HEK293 (cell line): ENCODE results near the gene NDUFS7.

Experiments used
- BCL11B ChIP-seq: fragments of 450-650 bp; formaldehyde crosslinking; IDR thresholded peaks from 2 replicates; pipeline ENCODE4 v1.5.1; 2016; ENCODE audit warnings: low read depth, missing biosample characterization, missing genetic modification characterization
- GLIS1 ChIP-seq: fragments of 450-650 bp; formaldehyde crosslinking; IDR thresholded peaks from 2 replicates; pipeline ENCODE4 v1.5.1; 2016; ENCODE audit warnings: missing biosample characterization, missing genetic modification characterization
- KLF8 ChIP-seq: fragments of 450-650 bp; formaldehyde crosslinking; IDR thresholded peaks from 2 replicates; pipeline ENCODE4 v1.5.1; 2016; ENCODE audit warnings: missing biosample characterization, missing genetic modification characterization
- MZF1 ChIP-seq: fragments of 450-650 bp; formaldehyde crosslinking; IDR thresholded peaks from 2 replicates; pipeline ENCODE4 v1.5.1; 2017; ENCODE audit warnings: missing biosample characterization, missing genetic modification characterization, borderline replicate concordance
- REPIN1 ChIP-seq: fragments of 450-650 bp; formaldehyde crosslinking; IDR thresholded peaks from 2 replicates; pipeline ENCODE4 v1.5.1; 2017; ENCODE audit warnings: missing biosample characterization, missing genetic modification characterization, low read depth
- SP2 ChIP-seq: fragments of 450-650 bp; formaldehyde crosslinking; IDR thresholded peaks from 2 replicates; pipeline ENCODE4 v1.5.1; 2016; ENCODE audit warnings: missing biosample characterization, missing genetic modification characterization
- ZBTB8A ChIP-seq: fragments of 450-650 bp; formaldehyde crosslinking; IDR thresholded peaks from 2 replicates; pipeline ENCODE4 v1.5.1; 2016; ENCODE audit warnings: missing biosample characterization, missing genetic modification characterization
- ZFP37 ChIP-seq: fragments of 450-650 bp; formaldehyde crosslinking; IDR thresholded peaks from 2 replicates; pipeline ENCODE4 v1.5.1; 2016; ENCODE audit warnings: missing biosample characterization, missing genetic modification characterization
- ZNF112 ChIP-seq: fragments of 450-650 bp; formaldehyde crosslinking; IDR thresholded peaks from 2 replicates; pipeline ENCODE4 v1.5.0; 2017; ENCODE audit warnings: missing biosample characterization, missing genetic modification characterization
- ZNF121 ChIP-seq: fragments of 450-650 bp; formaldehyde crosslinking; IDR thresholded peaks from 2 replicates; pipeline ENCODE4 v1.5.1; 2016; ENCODE audit warnings: missing biosample characterization, missing genetic modification characterization
- ZNF146 ChIP-seq: fragments of 450-650 bp; formaldehyde crosslinking; IDR thresholded peaks from 2 replicates; pipeline ENCODE4 v1.5.1; 2016; ENCODE audit warnings: missing biosample characterization, missing genetic modification characterization
- ZNF202 ChIP-seq: fragments of 450-650 bp; formaldehyde crosslinking; IDR thresholded peaks from 2 replicates; pipeline ENCODE4 v1.5.1; 2016; ENCODE audit warnings: missing biosample characterization, missing genetic modification characterization, borderline replicate concordance
- ZNF214 ChIP-seq: fragments of 450-650 bp; formaldehyde crosslinking; IDR thresholded peaks from 2 replicates; pipeline ENCODE4 v1.5.1; 2017; ENCODE audit warnings: missing biosample characterization, mild to moderate bottlenecking, missing genetic modification characterization, borderline replicate concordance
- ZNF23 ChIP-seq: fragments of 450-650 bp; formaldehyde crosslinking; IDR thresholded peaks from 2 replicates; pipeline ENCODE4 v1.5.1; 2016; ENCODE audit warnings: missing biosample characterization, missing genetic modification characterization, borderline replicate concordance
- ZNF24 ChIP-seq: fragments of 450-650 bp; formaldehyde crosslinking; IDR thresholded peaks from 2 replicates; pipeline ENCODE4 v1.5.1; 2016; ENCODE audit warnings: missing biosample characterization, missing genetic modification characterization
- ZNF302 ChIP-seq: fragments of 450-650 bp; formaldehyde crosslinking; IDR thresholded peaks from 2 replicates; pipeline ENCODE4 v1.5.1; 2016; ENCODE audit warnings: missing biosample characterization, missing genetic modification characterization, low read depth
- ZNF324 ChIP-seq: fragments of 450-650 bp; formaldehyde crosslinking; IDR thresholded peaks from 2 replicates; pipeline ENCODE4 v1.5.1; 2016; ENCODE audit warnings: missing biosample characterization, missing genetic modification characterization
- ZNF426 ChIP-seq: fragments of 450-650 bp; formaldehyde crosslinking; IDR thresholded peaks from 2 replicates; pipeline ENCODE4 v1.5.1; 2017; ENCODE audit warnings: missing biosample characterization, missing genetic modification characterization, mild to moderate bottlenecking, inconsistent platforms, moderate library complexity
- ZNF433 ChIP-seq: fragments of 450-650 bp; formaldehyde crosslinking; IDR thresholded peaks from 2 replicates; pipeline ENCODE4 v1.5.1; 2016; ENCODE audit warnings: missing biosample characterization, missing genetic modification characterization, low read depth
- ZNF501 ChIP-seq: fragments of 450-650 bp; formaldehyde crosslinking; IDR thresholded peaks from 2 replicates; pipeline ENCODE4 v1.5.1; 2016; ENCODE audit warnings: missing biosample characterization, missing genetic modification characterization
- ZNF548 ChIP-seq: fragments of 450-650 bp; formaldehyde crosslinking; IDR thresholded peaks from 2 replicates; pipeline ENCODE4 v1.5.1; 2016; ENCODE audit warnings: missing biosample characterization, missing genetic modification characterization
- ZNF558 ChIP-seq: fragments of 450-650 bp; formaldehyde crosslinking; IDR thresholded peaks from 2 replicates; pipeline ENCODE4 v1.5.1; 2016; ENCODE audit warnings: missing biosample characterization, missing genetic modification characterization
- ZNF600 ChIP-seq: fragments of 450-650 bp; formaldehyde crosslinking; IDR thresholded peaks from 2 replicates; pipeline ENCODE4 v1.5.1; 2016; ENCODE audit warnings: missing biosample characterization, missing genetic modification characterization
- ZNF610 ChIP-seq: fragments of 450-650 bp; formaldehyde crosslinking; IDR thresholded peaks from 2 replicates; pipeline ENCODE4 v1.5.1; 2016; ENCODE audit warnings: missing biosample characterization, missing genetic modification characterization, borderline replicate concordance
- ZNF677 ChIP-seq: fragments of 450-650 bp; IDR thresholded peaks from 2 replicates; pipeline ENCODE4 v1.5.0; 2018; ENCODE audit warnings: missing biosample characterization, mild to moderate bottlenecking, missing genetic modification characterization, moderate library complexity
- ZNF830 ChIP-seq: fragments of 450-650 bp; IDR thresholded peaks from 2 replicates; pipeline ENCODE4 v1.5.0; 2018; ENCODE audit warnings: missing biosample characterization, missing genetic modification characterization, low read depth, mild to moderate bottlenecking, moderate library complexity
- TF ChIP-seq, protein P1 (sequence below): fragments of 450-650 bp; formaldehyde crosslinking; IDR thresholded peaks from 2 replicates; pipeline ENCODE4 v1.5.1; 2016; ENCODE audit warnings: missing biosample characterization, missing genetic modification characterization
- TF ChIP-seq, protein P2 (sequence below): fragments of 450-650 bp; formaldehyde crosslinking; IDR thresholded peaks from 2 replicates; pipeline ENCODE4 v1.5.1; 2016; ENCODE audit warnings: missing biosample characterization, missing genetic modification characterization
- TF ChIP-seq, protein P3 (sequence below): fragments of 450-650 bp; formaldehyde crosslinking; IDR thresholded peaks from 2 replicates; pipeline ENCODE4 v1.5.1; 2016; ENCODE audit warnings: missing biosample characterization, missing genetic modification characterization
- TF ChIP-seq, protein P4 (sequence below): fragments of 450-650 bp; formaldehyde crosslinking; IDR thresholded peaks from 2 replicates; pipeline ENCODE4 v1.5.1; 2016; ENCODE audit warnings: missing biosample characterization, missing genetic modification characterization

The NDUFS7 gene

DNA sequence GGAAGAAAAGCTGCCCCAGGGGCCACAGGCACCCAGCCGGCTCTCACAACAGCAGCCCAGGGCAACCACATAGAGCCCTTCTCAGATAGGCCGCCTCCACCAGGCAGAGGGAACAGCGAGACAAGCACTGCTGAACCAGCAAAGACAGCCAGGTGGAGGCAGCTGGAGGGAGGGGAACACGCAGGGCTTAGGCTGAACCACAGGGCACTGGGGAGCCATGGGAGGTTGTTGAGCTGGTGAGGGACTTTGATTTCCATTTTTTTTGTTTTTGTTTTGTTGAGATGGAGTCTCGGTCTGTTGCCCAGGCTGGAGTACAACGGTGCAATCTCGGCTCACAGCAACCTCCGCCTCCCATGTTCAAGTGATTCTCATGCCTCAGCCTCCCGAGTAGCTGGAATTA is 14.1 kb downstream of the NDUFS7 start (continued):
- TF ChIP-seq ZNF426: no peak
- TF ChIP-seq MZF1 (tag by site-specific recombination): no peak
- TF ChIP-seq ZNF830: no peak
- TF ChIP-seq, protein P1, sequence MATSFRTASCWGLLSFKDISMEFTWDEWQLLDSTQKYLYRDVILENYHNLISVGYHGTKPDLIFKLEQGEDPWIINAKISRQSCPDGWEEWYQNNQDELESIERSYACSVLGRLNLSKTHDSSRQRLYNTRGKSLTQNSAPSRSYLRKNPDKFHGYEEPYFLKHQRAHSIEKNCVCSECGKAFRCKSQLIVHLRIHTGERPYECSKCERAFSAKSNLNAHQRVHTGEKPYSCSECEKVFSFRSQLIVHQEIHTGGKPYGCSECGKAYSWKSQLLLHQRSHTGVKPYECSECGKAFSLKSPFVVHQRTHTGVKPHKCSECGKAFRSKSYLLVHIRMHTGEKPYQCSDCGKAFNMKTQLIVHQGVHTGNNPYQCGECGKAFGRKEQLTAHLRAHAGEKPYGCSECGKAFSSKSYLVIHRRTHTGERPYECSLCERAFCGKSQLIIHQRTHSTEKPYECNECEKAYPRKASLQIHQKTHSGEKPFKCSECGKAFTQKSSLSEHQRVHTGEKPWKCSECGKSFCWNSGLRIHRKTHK: no peak
- 0 out of 2 replicates have a peak, but pooled peaks have one; percentile 28 for TF ChIP-seq ZBTB8A (tag by site-specific recombination)
- 0 out of 2 replicates have a peak, but pooled peaks have one; percentile 26 for TF ChIP-seq ZNF121 (tag by site-specific recombination)
- TF ChIP-seq, protein P2, sequence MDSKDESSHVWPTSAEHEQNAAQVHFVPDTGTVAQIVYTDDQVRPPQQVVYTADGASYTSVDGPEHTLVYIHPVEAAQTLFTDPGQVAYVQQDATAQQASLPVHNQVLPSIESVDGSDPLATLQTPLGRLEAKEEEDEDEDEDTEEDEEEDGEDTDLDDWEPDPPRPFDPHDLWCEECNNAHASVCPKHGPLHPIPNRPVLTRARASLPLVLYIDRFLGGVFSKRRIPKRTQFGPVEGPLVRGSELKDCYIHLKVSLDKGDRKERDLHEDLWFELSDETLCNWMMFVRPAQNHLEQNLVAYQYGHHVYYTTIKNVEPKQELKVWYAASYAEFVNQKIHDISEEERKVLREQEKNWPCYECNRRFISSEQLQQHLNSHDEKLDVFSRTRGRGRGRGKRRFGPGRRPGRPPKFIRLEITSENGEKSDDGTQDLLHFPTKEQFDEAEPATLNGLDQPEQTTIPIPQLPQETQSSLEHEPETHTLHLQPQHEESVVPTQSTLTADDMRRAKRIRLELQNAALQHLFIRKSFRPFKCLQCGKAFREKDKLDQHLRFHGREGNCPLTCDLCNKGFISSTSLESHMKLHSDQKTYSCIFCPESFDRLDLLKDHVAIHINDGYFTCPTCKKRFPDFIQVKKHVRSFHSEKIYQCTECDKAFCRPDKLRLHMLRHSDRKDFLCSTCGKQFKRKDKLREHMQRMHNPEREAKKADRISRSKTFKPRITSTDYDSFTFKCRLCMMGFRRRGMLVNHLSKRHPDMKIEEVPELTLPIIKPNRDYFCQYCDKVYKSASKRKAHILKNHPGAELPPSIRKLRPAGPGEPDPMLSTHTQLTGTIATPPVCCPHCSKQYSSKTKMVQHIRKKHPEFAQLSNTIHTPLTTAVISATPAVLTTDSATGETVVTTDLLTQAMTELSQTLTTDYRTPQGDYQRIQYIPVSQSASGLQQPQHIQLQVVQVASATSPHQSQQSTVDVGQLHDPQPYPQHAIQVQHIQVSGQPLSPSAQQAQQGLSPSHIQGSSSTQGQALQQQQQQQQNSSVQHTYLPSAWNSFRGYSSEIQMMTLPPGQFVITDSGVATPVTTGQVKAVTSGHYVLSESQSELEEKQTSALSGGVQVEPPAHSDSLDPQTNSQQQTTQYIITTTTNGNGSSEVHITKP: no peak
- no peak for TF ChIP-seq ZNF610 (tag by site-specific recombination)
- no peak for TF ChIP-seq ZNF558 (tag by site-specific recombination)
- no peak for TF ChIP-seq ZNF302 (tag by site-specific recombination)
- no peak for TF ChIP-seq GLIS1 (tag by site-specific recombination)
- TF ChIP-seq, protein P3, sequence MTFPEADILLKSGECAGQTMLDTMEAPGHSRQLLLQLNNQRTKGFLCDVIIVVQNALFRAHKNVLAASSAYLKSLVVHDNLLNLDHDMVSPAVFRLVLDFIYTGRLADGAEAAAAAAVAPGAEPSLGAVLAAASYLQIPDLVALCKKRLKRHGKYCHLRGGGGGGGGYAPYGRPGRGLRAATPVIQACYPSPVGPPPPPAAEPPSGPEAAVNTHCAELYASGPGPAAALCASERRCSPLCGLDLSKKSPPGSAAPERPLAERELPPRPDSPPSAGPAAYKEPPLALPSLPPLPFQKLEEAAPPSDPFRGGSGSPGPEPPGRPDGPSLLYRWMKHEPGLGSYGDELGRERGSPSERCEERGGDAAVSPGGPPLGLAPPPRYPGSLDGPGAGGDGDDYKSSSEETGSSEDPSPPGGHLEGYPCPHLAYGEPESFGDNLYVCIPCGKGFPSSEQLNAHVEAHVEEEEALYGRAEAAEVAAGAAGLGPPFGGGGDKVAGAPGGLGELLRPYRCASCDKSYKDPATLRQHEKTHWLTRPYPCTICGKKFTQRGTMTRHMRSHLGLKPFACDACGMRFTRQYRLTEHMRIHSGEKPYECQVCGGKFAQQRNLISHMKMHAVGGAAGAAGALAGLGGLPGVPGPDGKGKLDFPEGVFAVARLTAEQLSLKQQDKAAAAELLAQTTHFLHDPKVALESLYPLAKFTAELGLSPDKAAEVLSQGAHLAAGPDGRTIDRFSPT (tag by site-specific recombination): no peak
- TF ChIP-seq ZNF112: no peak
- TF ChIP-seq, protein P4, sequence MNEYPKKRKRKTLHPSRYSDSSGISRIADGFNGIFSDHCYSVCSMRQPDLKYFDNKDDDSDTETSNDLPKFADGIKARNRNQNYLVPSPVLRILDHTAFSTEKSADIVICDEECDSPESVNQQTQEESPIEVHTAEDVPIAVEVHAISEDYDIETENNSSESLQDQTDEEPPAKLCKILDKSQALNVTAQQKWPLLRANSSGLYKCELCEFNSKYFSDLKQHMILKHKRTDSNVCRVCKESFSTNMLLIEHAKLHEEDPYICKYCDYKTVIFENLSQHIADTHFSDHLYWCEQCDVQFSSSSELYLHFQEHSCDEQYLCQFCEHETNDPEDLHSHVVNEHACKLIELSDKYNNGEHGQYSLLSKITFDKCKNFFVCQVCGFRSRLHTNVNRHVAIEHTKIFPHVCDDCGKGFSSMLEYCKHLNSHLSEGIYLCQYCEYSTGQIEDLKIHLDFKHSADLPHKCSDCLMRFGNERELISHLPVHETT (tag by site-specific recombination): peak; percentile 76; the same call in 1 of the 2 replicates
- no peak for TF ChIP-seq BCL11B (tag by site-specific recombination)
- TF ChIP-seq ZNF324 (tag by site-specific recombination): no peak
- no peak for TF ChIP-seq ZNF214 (tag by site-specific recombination)
- TF ChIP-seq ZNF677 (tag by site-specific recombination): no peak
- no peak for TF ChIP-seq SP2 (tag by site-specific recombination)
- TF ChIP-seq ZFP37 (tag by site-specific recombination): no peak
- peak; percentile 83; the same call in 1 of the 2 replicates for TF ChIP-seq KLF8 (tag by site-specific recombination)
- no peak for TF ChIP-seq ZNF146
- no peak for TF ChIP-seq ZNF433
- no peak for TF ChIP-seq ZNF24 (tag by site-specific recombination)
- no peak for TF ChIP-seq ZNF23 (tag by site-specific recombination)
- no peak for TF ChIP-seq ZNF548 (tag by site-specific recombination)
- no peak for TF ChIP-seq ZNF600 (tag by site-specific recombination)
- TF ChIP-seq REPIN1 (tag by site-specific recombination): peak; percentile 89; the same call in 1 of the 2 replicates
- no peak for TF ChIP-seq ZNF202
- no peak for TF ChIP-seq ZNF501 (tag by site-specific recombination)
